Measurements from ENCODE around the gene SEC14L1. TPM values are rescaled to one million over a fixed set of nuclear protein-coding genes. Genes with fewer than 3 reads are reported as not detected.

The SEC14L1 gene
- total RNA-seq, 4 donors from 2014 or later: 51.1 to 113 (median 81.7) TPM

- Histone ChIP-seq H3K27me3 (no peaks in the 10 kb centered on the region), H3K27ac (no peak overlapping the region), H3K9me3 (no peaks in the 10 kb centered on the region), H3K4me3 (no peak overlapping the region), H3K36me3 (no peaks in the 10 kb centered on the region), H3K4me1 (peaks cover 0 to 26% (median 10%) of the 10 kb centered on the region in 4 donors)
- no peak for DNase-seq (ENCODE audit: low spot score in 2 of 2)
- 81 to 85% methylated on average over 21 to 25 of the region's 27 CpGs for WGBS, 2 donors
- TF ChIP-seq POLR2A (IDR thresholded peaks at IDR 0.05) (no peak), CTCF (IDR thresholded peaks at IDR 0.05) (no peak), EP300 (IDR thresholded peaks at IDR 0.05) (no peak)
These were observed 117.1 kb downstream of the SEC14L1 start for GRCh38 chr17:77257596-77258458.

DNA sequence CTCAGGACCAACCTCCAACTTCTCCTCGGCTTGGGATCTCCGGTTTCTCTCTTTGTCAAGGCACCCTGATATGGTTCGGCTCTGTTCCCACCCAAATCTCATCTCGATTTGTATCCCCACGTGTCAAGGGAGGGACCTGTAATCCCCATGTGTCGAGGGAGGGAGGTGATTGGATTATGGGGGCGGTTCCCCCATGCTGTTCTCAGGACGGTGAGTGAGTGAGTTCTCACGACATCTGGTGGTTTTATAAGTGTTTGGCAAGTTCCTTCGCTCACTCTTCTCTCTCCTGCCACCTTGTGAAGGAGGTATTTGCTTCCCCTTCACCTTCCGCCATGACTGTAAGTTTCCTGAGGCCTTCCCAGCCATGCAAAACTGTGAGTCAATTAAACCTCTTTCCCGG lies 117.9 kb downstream of the SEC14L1 start:
- H3K27me3 ChIP-seq: no peaks in the 10 kb centered on the region
- H3K36me3 ChIP-seq: no peaks in the 10 kb centered on the region
- WGBS, 2 donors: 88 to 90% methylated on average over 12 of the region's 12 CpGs
- peaks cover 0 to 26% (median 10%) of the 10 kb centered on the region in 4 donors for H3K4me1 ChIP-seq
- no peak overlapping the region for H3K27ac ChIP-seq
- no peak overlapping the region for H3K4me3 ChIP-seq
- TF ChIP-seq CTCF (IDR thresholded peaks at IDR 0.05) (no peak), EP300 (IDR thresholded peaks at IDR 0.05) (no peak), POLR2A (IDR thresholded peaks at IDR 0.05) (no peak)
- DNase-seq (ENCODE audit: low spot score in 2 of 2): no peak
- H3K9me3 ChIP-seq: no peaks in the 10 kb centered on the region

DNA sequence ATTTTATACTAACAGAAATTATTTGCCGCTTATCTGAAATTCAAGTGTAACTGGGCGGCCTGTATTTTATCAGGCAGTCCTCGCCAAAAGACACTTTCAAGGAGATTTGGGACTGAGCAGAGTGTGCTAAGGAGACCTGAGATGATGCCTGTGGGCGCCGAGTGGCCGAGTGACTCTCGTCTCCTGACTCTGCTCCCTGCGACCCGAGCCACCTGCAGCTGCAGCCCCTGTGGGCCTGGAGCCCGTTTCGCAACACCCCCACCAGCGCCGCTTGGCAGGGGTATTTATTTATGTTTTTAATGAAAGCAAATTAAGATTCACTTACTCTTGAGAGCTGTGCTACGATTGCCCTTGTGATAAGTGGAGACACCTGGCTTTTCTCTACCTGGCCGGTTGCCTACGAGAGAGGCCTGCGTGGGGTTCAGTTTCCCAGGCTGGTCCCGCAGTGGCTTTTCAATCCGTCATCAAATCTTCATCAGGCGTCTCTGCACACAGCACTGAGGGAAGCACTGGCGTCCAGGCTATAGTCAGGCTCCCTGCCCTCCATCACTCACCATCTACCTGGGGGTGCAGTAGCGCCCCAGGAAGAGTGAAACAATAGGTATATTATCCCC lies 124.0 kb downstream of the SEC14L1 start:
- 72 to 78% methylated on average over 22 of the region's 22 CpGs for WGBS, 2 donors
- H3K4me3 ChIP-seq: no peak overlapping the region
- no peak overlapping the region for H3K27ac ChIP-seq
- H3K4me1 ChIP-seq: no peaks in the 10 kb centered on the region
- TF ChIP-seq EP300 (IDR thresholded peaks at IDR 0.05) (no peak), CTCF (IDR thresholded peaks at IDR 0.05) (no peak), POLR2A (IDR thresholded peaks at IDR 0.05) (no peak)
- DNase-seq (ENCODE audit: low spot score in 2 of 2): no peak
- no peaks in the 10 kb centered on the region for H3K9me3 ChIP-seq
- H3K36me3 ChIP-seq: no peaks in the 10 kb centered on the region
- H3K27me3 ChIP-seq: no peaks in the 10 kb centered on the region

GRCh38 chr17:77266213-77266612 lies 125.4 kb downstream of the SEC14L1 start:
- no peak for DNase-seq (ENCODE audit: low spot score in 2 of 2)
- Histone ChIP-seq H3K27me3 (no peaks in the 10 kb centered on the region), H3K4me3 (no peak overlapping the region), H3K9me3 (no peaks in the 10 kb centered on the region), H3K4me1 (no peaks in the 10 kb centered on the region), H3K36me3 (no peaks in the 10 kb centered on the region), H3K27ac (no peak overlapping the region)
- WGBS, 2 donors: 81 to 86% methylated on average over 4 of the region's 4 CpGs
- TF ChIP-seq CTCF (IDR thresholded peaks at IDR 0.05): no peak
- no peak for TF ChIP-seq EP300 (IDR thresholded peaks at IDR 0.05)
- TF ChIP-seq POLR2A (IDR thresholded peaks at IDR 0.05): no peak

Small RNA genes lying within 50 kb of the gene (small RNA-seq; reads per million reads assigned to genes)
- gene RNU4-47P: not detected
